Neural progenitor cell (in vitro differentiated cells): ENCODE measurements around the gene CCL8. TPM values are rescaled to one million over a fixed set of nuclear protein-coding genes. Genes with fewer than 3 reads are reported as not detected.
"Not testable (repeated sequence)": the region's sequence is repeated elsewhere in the genome, so short reads cannot be mapped to it uniquely, and the experiment has no call there.

ENCODE experiments used
- DNase-seq: peaks from one replicate; pipeline ENCODE4 v3.0.0-alpha.2; 2016; ENCODE audit warnings: low spot score
- H2AFZ ChIP-seq: fragments of 200-600 bp; sonication (generic); replicated peaks from 2 replicates; pipeline ENCODE4 v1.6.1; 2016; ENCODE audit warnings: antibody characterized with exemption
- H3F3A ChIP-seq: fragments of 200-600 bp; sonication (generic); 2 replicates; pipeline ENCODE4 v1.6.1; 2016; ENCODE audit warnings: antibody characterized with exemption, low read depth
- H3K27ac ChIP-seq: fragments of 200-600 bp; sonication (generic); 2 replicates; pipeline ENCODE4 v1.5.1; 2016; ENCODE audit warnings: mild to moderate bottlenecking
- H3K27me3 ChIP-seq: fragments of 200-600 bp; sonication (generic); 2 replicates; pipeline ENCODE4 v1.6.1; 2016; ENCODE audit warnings: mild to moderate bottlenecking, moderate library complexity
- H3K36me3 ChIP-seq: fragments of 200-600 bp; sonication (generic); 2 replicates; pipeline ENCODE4 v1.5.1; 2016
- H3K4me1 ChIP-seq: fragments of 200-600 bp; sonication (generic); 2 replicates; pipeline ENCODE4 v1.6.1; 2016; ENCODE audit warnings: mixed run types
- H3K4me2 ChIP-seq: fragments of 200-600 bp; sonication (generic); 2 replicates; pipeline ENCODE4 v1.6.1; 2016
- H3K4me3 ChIP-seq: fragments of 200-600 bp; sonication (generic); 2 replicates; pipeline ENCODE4 v1.5.1; 2016
- H3K79me2 ChIP-seq: fragments of 200-600 bp; sonication (generic); 2 replicates; pipeline ENCODE4 v1.6.1; 2016; ENCODE audit warnings: low read depth
- H3K9ac ChIP-seq: fragments of 200-600 bp; sonication (generic); 2 replicates; pipeline ENCODE4 v1.6.1; 2016
- H3K9me3 ChIP-seq: fragments of 200-600 bp; sonication (generic); 2 replicates; pipeline ENCODE4 v1.5.1; 2016; ENCODE audit warnings: low read depth
- H4K20me1 ChIP-seq: fragments of 200-600 bp; sonication (generic); 2 replicates; pipeline ENCODE4 v1.6.1; 2016; ENCODE audit warnings: low read depth
- H3K27ac Mint-ChIP-seq: 3 replicates; pipeline ENCODE4 v1.8.0; 2021; ENCODE audit warnings: mixed read lengths
- H3K27me3 Mint-ChIP-seq: 2 replicates; pipeline ENCODE4 v1.8.0; 2022; ENCODE audit warnings: low read depth, mild to moderate bottlenecking, inconsistent platforms, moderate library complexity, mixed read lengths; ENCODE audit not compliant: insufficient read depth
- H3K36me3 Mint-ChIP-seq: 3 replicates; pipeline ENCODE4 v1.8.0; 2021; ENCODE audit warnings: mixed read lengths
- H3K4me1 Mint-ChIP-seq: 3 replicates; pipeline ENCODE4 v1.8.0; 2021; ENCODE audit warnings: mixed read lengths
- H3K4me3 Mint-ChIP-seq: 3 replicates; pipeline ENCODE4 v1.8.0; 2021; ENCODE audit warnings: mild to moderate bottlenecking, moderate library complexity, mixed read lengths
- H3K9me3 Mint-ChIP-seq: 3 replicates; pipeline ENCODE4 v1.8.0; 2020; ENCODE audit warnings: mixed read lengths
- CTCF ChIP-seq: fragments of 200-600 bp; sonication (generic); IDR thresholded peaks from 2 replicates; pipeline ENCODE4 v1.5.1; 2017; ENCODE audit warnings: antibody characterized with exemption, mild to moderate bottlenecking
- EZH2 ChIP-seq: fragments of 200-600 bp; sonication (generic); IDR thresholded peaks from 2 replicates; pipeline ENCODE4 v1.6.1; 2017; ENCODE audit warnings: antibody characterized with exemption, mild to moderate bottlenecking, moderate library complexity
- EZH2phosphoT487 ChIP-seq: fragments of 200-600 bp; sonication (generic); IDR thresholded peaks from 2 replicates; pipeline ENCODE4 v1.6.1; 2017; ENCODE audit warnings: antibody characterized with exemption
- total RNA-seq: library from RNA; depleted of rRNA; stranded (reverse); fragments of >200 nt; gene quantifications from 2 replicates; pipeline ENCODE4 v1.2.3, GENCODE V29; 2015; ENCODE audit warnings: low replicate concordance

Gene CCL8
- total RNA-seq, 1 donor from 2014 or later = not detected

- Histone ChIP-seq H3K4me3 (no peak overlapping the region), H3F3A (no peaks in the 10 kb centered on the region), H3K4me2 (no peak overlapping the region), H4K20me1 (no peaks in the 10 kb centered on the region), H3K36me3 (no peaks in the 10 kb centered on the region), H3K9ac (no peak overlapping the region), H3K79me2 (no peaks in the 10 kb centered on the region), H3K27me3 (no peaks in the 10 kb centered on the region), H2AFZ (no peak overlapping the region), H3K27ac (no peak overlapping the region), H3K4me1 (no peaks in the 10 kb centered on the region), H3K9me3 (no peaks in the 10 kb centered on the region)
- H3K9me3 Mint-ChIP-seq = peaks cover 6% of the 10 kb centered on the region
- H3K4me3 Mint-ChIP-seq = no peak overlapping the region
- H3K27me3 Mint-ChIP-seq = no peaks in the 10 kb centered on the region
- no peaks in the 10 kb centered on the region for H3K4me1 Mint-ChIP-seq
- H3K27ac Mint-ChIP-seq = no peak overlapping the region
- H3K36me3 Mint-ChIP-seq = no peaks in the 10 kb centered on the region
- TF ChIP-seq EZH2phosphoT487 (no peak), EZH2 (no peak), CTCF (no peak)
- no peak for DNase-seq
Observed at GRCh38 chr17:34321964-34322363, 2.7 kb downstream of the CCL8 start.

- not testable (repeated sequence) for H3K4me1 ChIP-seq, H3K9ac ChIP-seq, H3K9me3 Mint-ChIP-seq, H3K79me2 ChIP-seq, H3K27me3 ChIP-seq, H3K27ac Mint-ChIP-seq, H2AFZ ChIP-seq, H3K9me3 ChIP-seq, H3K4me3 ChIP-seq, H3K4me1 Mint-ChIP-seq, H3K4me2 ChIP-seq, H4K20me1 ChIP-seq, DNase-seq, H3F3A ChIP-seq, H3K27ac ChIP-seq, H3K4me3 Mint-ChIP-seq, H3K27me3 Mint-ChIP-seq, H3K36me3 ChIP-seq, H3K36me3 Mint-ChIP-seq
Observed at GRCh38 chr17:34327580-34327979, 8.3 kb downstream of the CCL8 start.

GRCh38 chr17:34337701-34338100 is 18.5 kb downstream of the CCL8 start:
- Histone ChIP-seq H4K20me1 (no peaks in the 10 kb centered on the region), H3K9me3 (no peaks in the 10 kb centered on the region), H3K79me2 (no peaks in the 10 kb centered on the region), H3F3A (no peaks in the 10 kb centered on the region), H3K36me3 (no peaks in the 10 kb centered on the region), H3K4me3 (no peak overlapping the region), H3K4me2 (no peak overlapping the region), H2AFZ (no peak overlapping the region), H3K27ac (no peak overlapping the region), H3K27me3 (peaks cover 6% of the 10 kb centered on the region), H3K4me1 (no peaks in the 10 kb centered on the region), H3K9ac (no peak overlapping the region)
- no peak for DNase-seq
- Mint-ChIP-seq H3K36me3 (no peaks in the 10 kb centered on the region), H3K27me3 (peaks cover 4% of the 10 kb centered on the region), H3K27ac (no peak overlapping the region), H3K9me3 (peaks cover 4% of the 10 kb centered on the region), H3K4me3 (no peak overlapping the region), H3K4me1 (no peaks in the 10 kb centered on the region)
- TF ChIP-seq CTCF (no peak), EZH2 (no peak), EZH2phosphoT487 (no peak)

GRCh38 chr17:34339138-34339770 is 20.0 kb downstream of the CCL8 start:
- H3K27me3 Mint-ChIP-seq = peaks cover 4% of the 10 kb centered on the region
- H3K79me2 ChIP-seq = no peaks in the 10 kb centered on the region
- no peak overlapping the region for H3K27ac ChIP-seq
- no peak for DNase-seq
- H4K20me1 ChIP-seq = no peaks in the 10 kb centered on the region
- peaks cover 9% of the 10 kb centered on the region for H3K27me3 ChIP-seq
- no peak overlapping the region for H3K4me3 Mint-ChIP-seq
- no peak overlapping the region for H3K9ac ChIP-seq
- H3K9me3 ChIP-seq = no peaks in the 10 kb centered on the region
- H3K9me3 Mint-ChIP-seq = peaks cover 4% of the 10 kb centered on the region
- H2AFZ ChIP-seq = no peak overlapping the region
- H3K4me1 ChIP-seq = no peaks in the 10 kb centered on the region
- no peak overlapping the region for H3K4me2 ChIP-seq
- no peak overlapping the region for H3K4me3 ChIP-seq
- H3F3A ChIP-seq = no peaks in the 10 kb centered on the region
- H3K27ac Mint-ChIP-seq = no peak overlapping the region
- TF ChIP-seq CTCF (no peak), EZH2 (no peak)
- no peaks in the 10 kb centered on the region for H3K4me1 Mint-ChIP-seq
- no peaks in the 10 kb centered on the region for H3K36me3 Mint-ChIP-seq
- no peaks in the 10 kb centered on the region for H3K36me3 ChIP-seq
